IMR-90 (cell line): ENCODE data around the gene CARNS1. TPM values are rescaled to one million over a fixed set of nuclear protein-coding genes. Genes with fewer than 3 reads are reported as not detected.

Experiments used
- ATAC-seq: fragments of 200-7000 bp; cut with Tn5 transposase; 2 replicates; pipeline ENCODE4 v1.9.1; 2020; ENCODE audit warnings: low read depth, mild to moderate bottlenecking, moderate library complexity
- BruUV-seq: library from RNA; stranded (reverse); fragments of 400-500 nt; replicated peaks from 2 replicates; lab custom pipeline; 2021; lab: Mats Ljungman, UMichigan
- CTCF ChIA-PET: fragments of 300-600 bp; formaldehyde crosslinking; extraction: SDS; loops from one replicate; lab custom pipeline; 2021; ENCODE audit warnings: antibody characterized with exemption; lab: Yijun Ruan, JAX
- POLR2A ChIA-PET: fragments of 300-600 bp; sonication (Branson Sonifier 250); formaldehyde crosslinking; loops from one replicate; lab custom pipeline; 2022; ENCODE audit warnings: antibody characterized with exemption; ENCODE audit not compliant: unreplicated experiment; lab: Charles Lee
- DNase-seq: peaks from one replicate; pipeline ENCODE4 v3.0.0; 2013
- H2AFZ ChIP-seq: replicated peaks from 2 replicates; pipeline ENCODE3; 2013; ENCODE audit warnings: low read length, mild to moderate bottlenecking; ENCODE audit not compliant: poor library complexity
- H2AK5ac ChIP-seq: 2 replicates; pipeline ENCODE4 v1.6.1; 2013; ENCODE audit warnings: low read depth, low read length, inconsistent platforms
- H2AK9ac ChIP-seq: replicated peaks from 2 replicates; pipeline ENCODE3; 2013; ENCODE audit warnings: mild to moderate bottlenecking, low read depth, low read length, moderate library complexity; ENCODE audit not compliant: poor library complexity
- H2BK120ac ChIP-seq: 2 replicates; pipeline ENCODE4 v1.6.1; 2013; ENCODE audit warnings: low read depth, low read length, inconsistent platforms
- H2BK15ac ChIP-seq: 3 replicates; pipeline ENCODE4 v1.6.1; 2013; ENCODE audit warnings: low read depth, low read length, inconsistent platforms
- H2BK20ac ChIP-seq: 2 replicates; pipeline ENCODE4 v1.6.1; 2013; ENCODE audit warnings: low read depth, mild to moderate bottlenecking, inconsistent platforms, low read length, moderate library complexity
- H2BK5ac ChIP-seq: 2 replicates; pipeline ENCODE4 v1.6.1; 2013; ENCODE audit warnings: mild to moderate bottlenecking, low read depth, low read length, inconsistent platforms; ENCODE audit not compliant: poor library complexity, severe bottlenecking
- H3K14ac ChIP-seq: replicated peaks from 2 replicates; pipeline ENCODE4 v1.6.1; 2013; ENCODE audit warnings: low read depth, low read length, inconsistent platforms
- H3K18ac ChIP-seq: 2 replicates; pipeline ENCODE4 v1.6.1; 2013; ENCODE audit warnings: low read depth, low read length, control low read depth
- H3K23ac ChIP-seq: 2 replicates; pipeline ENCODE4 v1.6.1; 2013; ENCODE audit warnings: low read depth, low read length, inconsistent platforms
- H3K27ac ChIP-seq: 2 replicates; pipeline ENCODE4 v1.5.1; 2013; ENCODE audit warnings: mild to moderate bottlenecking, control low read depth, low read length; ENCODE audit not compliant: insufficient read depth
- H3K27me3 ChIP-seq: 2 replicates; pipeline ENCODE4 v1.6.1; 2013; ENCODE audit warnings: low read length; ENCODE audit not compliant: control insufficient read depth, insufficient read depth
- H3K36me3 ChIP-seq: 2 replicates; pipeline ENCODE4 v1.6.1; 2013; ENCODE audit warnings: low read length, mixed read lengths; ENCODE audit not compliant: control insufficient read depth, insufficient read depth
- H3K4ac ChIP-seq: 2 replicates; pipeline ENCODE4 v1.6.1; 2013; ENCODE audit warnings: low read depth, low read length, inconsistent platforms
- H3K4me1 ChIP-seq: 2 replicates; pipeline ENCODE4 v1.6.1; 2013; ENCODE audit warnings: low read length, mixed read lengths; ENCODE audit not compliant: control insufficient read depth, insufficient read depth
- H3K4me2 ChIP-seq: 2 replicates; pipeline ENCODE4 v1.6.1; 2013; ENCODE audit warnings: low read depth, mild to moderate bottlenecking, control low read depth, low read length, moderate library complexity
- H3K4me3 ChIP-seq: 2 replicates; pipeline ENCODE4 v1.5.1; 2013; ENCODE audit warnings: low read depth, mild to moderate bottlenecking, control low read depth, low read length, moderate library complexity; ENCODE audit not compliant: insufficient read depth
- H3K56ac ChIP-seq: 2 replicates; pipeline ENCODE4 v1.6.1; 2013; ENCODE audit warnings: low read length, inconsistent platforms; ENCODE audit not compliant: insufficient read depth; ENCODE audit errors: extremely low read depth
- H3K79me1 ChIP-seq, 2 experiments: 2 replicates each; pipeline ENCODE4 v1.6.1; 2013; ENCODE audit warnings: low read length in 2 of 2, inconsistent platforms in 1 of 2, low read depth in 1 of 2
- H3K9ac ChIP-seq: 2 replicates; pipeline ENCODE4 v1.6.1; 2013; ENCODE audit warnings: low read depth, low read length, control low read depth
- H3K9me1 ChIP-seq: 2 replicates; pipeline ENCODE4 v1.6.1; 2013; ENCODE audit warnings: low read length, inconsistent platforms; ENCODE audit not compliant: insufficient read depth
- H3K9me3 ChIP-seq: 2 replicates; pipeline ENCODE4 v1.6.1; 2013; ENCODE audit warnings: low read length; ENCODE audit not compliant: control insufficient read depth, insufficient read depth
- H4K20me1 ChIP-seq: 2 replicates; pipeline ENCODE4 v1.6.1; 2013; ENCODE audit warnings: low read length, inconsistent platforms; ENCODE audit not compliant: insufficient read depth
- H4K5ac ChIP-seq: 2 replicates; pipeline ENCODE4 v1.6.1; 2013; ENCODE audit warnings: mild to moderate bottlenecking, low read depth, low read length, control low read depth
- H4K8ac ChIP-seq, 2 experiments: 2 replicates each; pipeline ENCODE4 v1.6.1; 2013; ENCODE audit warnings: low read depth in 2 of 2, low read length in 2 of 2, control low read depth in 1 of 2, inconsistent platforms in 1 of 2
- H4K91ac ChIP-seq: 2 replicates; pipeline ENCODE4 v1.6.1; 2013; ENCODE audit warnings: low read depth, low read length, inconsistent platforms; ENCODE audit not compliant: insufficient read depth
- BHLHE40 ChIP-seq: fragments of 150-350 bp; IDR thresholded peaks from 2 replicates; pipeline ENCODE4 v1.6.1; 2016; ENCODE audit warnings: mild to moderate bottlenecking, low read depth, low read length
- CHD1 ChIP-seq: IDR thresholded peaks from 2 replicates; pipeline ENCODE4 v1.6.1; 2012; ENCODE audit warnings: low read depth, low read length, improper control_type of control experiment
- MAFK ChIP-seq: IDR thresholded peaks from 2 replicates; pipeline ENCODE4 v1.6.1; 2012; ENCODE audit warnings: low read depth, low read length, improper control_type of control experiment
- MAZ ChIP-seq: IDR thresholded peaks from 2 replicates; pipeline ENCODE4 v1.6.1; 2012; ENCODE audit warnings: low read depth, mild to moderate bottlenecking, low read length, improper control_type of control experiment, moderate library complexity, borderline replicate concordance
- MXI1 ChIP-seq: IDR thresholded peaks from 2 replicates; pipeline ENCODE4 v1.6.1; 2012; ENCODE audit warnings: low read depth, mild to moderate bottlenecking, low read length, moderate library complexity, borderline replicate concordance
- NFE2L2 ChIP-seq: fragments of 150-350 bp; IDR thresholded peaks from 2 replicates; pipeline ENCODE4 v1.6.1; 2016; ENCODE audit warnings: low read depth, mild to moderate bottlenecking, low read length
- POLR2A ChIP-seq: IDR thresholded peaks from 2 replicates; pipeline ENCODE4 v1.6.1; 2012; ENCODE audit warnings: mild to moderate bottlenecking, low read depth, low read length
- RAD21 ChIP-seq: IDR thresholded peaks from 2 replicates; pipeline ENCODE4 v1.6.1; 2012; ENCODE audit warnings: low read length, improper control_type of control experiment
- RCOR1 ChIP-seq: IDR thresholded peaks from 2 replicates; pipeline ENCODE4 v1.6.1; 2012; ENCODE audit warnings: mild to moderate bottlenecking, low read length, improper control_type of control experiment; ENCODE audit not compliant: insufficient replicate concordance
- RFX5 ChIP-seq: IDR thresholded peaks from 2 replicates; pipeline ENCODE4 v1.8.0; 2012; ENCODE audit warnings: low read depth, mild to moderate bottlenecking, low read length, moderate library complexity
- WGBS, 2 experiments: methylation state at CpG; one replicate each; pipeline versions ENCODE4 v1.1.5 to v1.1.7; 2013; ENCODE audit warnings: missing lambda C conversion rate in 2 of 2; ENCODE audit not compliant: insufficient read length in 1 of 2; ENCODE audit errors: extremely low coverage in 2 of 2; 5-methylcytosine and 5-hydroxymethylcytosine counted together
- dilution Hi-C: fragments of 300-500 bp; cut with HindIII; formaldehyde crosslinking; loops from one replicate; pipeline ENCODE4 v1.14.3; 2018; ENCODE audit warnings: low sequenced_read_pairs; ENCODE audit not compliant: unreplicated experiment
- in situ Hi-C: fragments of 300-500 bp; cut with MboI; formaldehyde crosslinking; loops from 3 replicates; pipeline ENCODE4 v1.14.3; 2019; ENCODE audit warnings: low sequenced_read_pairs, inconsistent platforms, mixed read lengths
- intact Hi-C: fragments of 100-400 bp; cut with micrococcal nuclease; formaldehyde crosslinking; loops from 2 replicates; pipeline ENCODE4 v1.10.0; 2022
- polyA plus RNA-seq, 3 experiments: library from polyadenylated mRNA; depleted of rRNA; stranded (reverse); fragments of >200 nt; gene quantifications; 2 replicates each; pipeline ENCODE4 v1.2.3, GENCODE V29; 2012; ENCODE audit warnings: low replicate concordance in 1 of 3
- total RNA-seq: library from RNA; depleted of rRNA; stranded (reverse); fragments of >200 nt; gene quantifications from 2 replicates; pipeline ENCODE4 v1.2.3, GENCODE V29; 2012
- TF ChIP-seq, protein P1 (sequence below): fragments of 150-350 bp; IDR thresholded peaks from 2 replicates; pipeline ENCODE4 v1.6.1; 2016; ENCODE audit warnings: low read depth, mild to moderate bottlenecking, low read length, moderate library complexity, borderline replicate concordance

The CARNS1 gene
- total and polyA plus RNA-seq, 2 of the 4 experiments (the other 2 are of a cell fraction): under 0.01 to 0.32 TPM

DNA sequence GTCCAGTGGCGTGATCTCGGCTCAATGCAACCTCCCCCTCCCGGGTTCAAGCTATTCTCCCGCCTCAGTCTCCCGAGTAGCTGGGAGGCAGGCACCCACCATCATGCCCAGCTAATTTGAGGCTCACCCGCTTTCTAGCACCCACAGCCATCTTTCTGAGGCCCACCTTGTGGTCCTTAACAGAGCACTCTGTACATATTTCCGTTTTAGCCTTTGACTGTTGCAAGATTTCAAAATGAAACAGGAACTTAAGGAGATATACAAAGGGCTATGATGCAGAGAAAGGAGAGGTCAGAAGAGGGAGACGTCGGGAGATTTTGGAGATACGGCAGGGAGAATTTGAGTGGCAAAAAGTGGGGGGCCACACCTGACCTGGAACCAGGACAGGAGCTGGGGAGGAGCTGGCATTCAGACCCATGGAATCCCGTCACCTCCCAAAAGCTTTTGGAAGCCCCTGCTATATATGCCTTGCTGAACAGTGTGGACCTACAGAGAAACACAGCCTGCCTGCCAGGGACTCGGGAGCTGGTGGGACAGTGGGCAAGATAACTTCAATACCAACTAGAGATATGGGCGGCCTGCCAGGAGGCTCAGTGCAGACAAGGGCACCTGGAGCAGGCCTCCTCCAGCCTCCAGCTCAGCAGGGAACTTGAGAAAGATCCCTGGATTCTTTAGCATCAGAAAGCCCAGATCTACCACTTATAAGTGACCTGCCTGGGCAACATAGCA, 34.1 kb upstream of the CARNS1 start (continued):
- TF ChIP-seq BHLHE40 (no peak), RFX5 (no peak)

DNA sequence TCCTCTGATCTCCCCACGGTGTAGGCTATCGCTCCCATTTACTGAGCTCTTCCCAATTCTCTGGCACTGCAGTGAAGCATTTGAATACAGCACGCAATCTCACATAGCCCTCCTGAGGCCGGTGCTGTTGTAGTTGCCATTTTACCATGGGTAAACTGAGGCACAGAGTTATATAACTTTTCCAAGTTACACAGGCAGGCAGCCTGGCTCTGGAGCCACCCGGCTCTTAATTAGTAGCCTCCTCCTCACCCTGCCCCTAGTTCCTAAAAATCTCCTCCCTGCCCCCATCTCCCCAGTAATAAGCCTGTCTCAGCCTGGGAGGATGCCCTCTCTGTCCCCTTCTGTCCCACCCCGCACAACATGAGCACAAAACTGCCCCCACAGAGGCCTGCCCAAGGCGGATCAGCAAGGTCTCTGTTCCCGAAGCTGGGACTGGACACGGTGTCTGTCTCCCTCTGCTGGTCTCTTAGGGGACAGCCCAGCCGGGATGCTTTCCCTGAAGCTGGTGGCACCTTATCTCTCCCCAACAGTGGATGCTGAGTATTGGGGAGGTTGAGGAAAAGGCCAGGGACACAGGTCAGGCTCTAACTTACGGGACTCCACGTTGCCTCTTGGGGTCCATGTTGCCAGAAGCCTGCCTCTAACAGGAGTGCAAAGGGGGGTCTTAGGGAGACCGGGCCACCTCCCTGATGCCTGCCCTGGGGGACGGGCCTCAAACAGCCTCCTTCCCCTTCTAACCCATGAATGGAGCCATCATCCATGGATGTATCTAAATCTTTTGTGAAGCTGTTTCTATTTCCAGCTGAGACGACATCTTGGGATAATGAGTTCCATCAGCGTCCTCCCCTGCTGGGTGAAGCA, 33.0 kb upstream of the CARNS1 start:
- H2BK5ac ChIP-seq: no peak overlapping the region
- no peak overlapping the region for H3K4me2 ChIP-seq
- no peak overlapping the region for H3K56ac ChIP-seq
- peaks cover 8% of the 10 kb centered on the region for H3K9me1 ChIP-seq
- 0 out of 4 replicates have a peak, but pooled peaks cover 0 to 4% of the 10 kb centered on the region in 2 experiments for H3K79me1 ChIP-seq
- H3K9me3 ChIP-seq: no peaks in the 10 kb centered on the region
- H3K14ac ChIP-seq: no peak overlapping the region
- H4K91ac ChIP-seq: peak overlapping the region; percentile 60
- in situ Hi-C loops: loop anchor here (5.0 kb wide), 1 partner anchor 120 kb away; no protein-coding TSS in a partner anchor
- peak overlapping the region; percentile 81; the same call in 1 of the 2 replicates for H2AK5ac ChIP-seq
- no peak overlapping the region; the same call in 1 of the 2 replicates for H2BK120ac ChIP-seq
- POLR2A ChIA-PET: interaction anchor here (0.6 kb wide), 1 partner anchor 31 kb away, joined by 4 read pairs; no protein-coding TSS in a partner anchor
- H3K4ac ChIP-seq: peak overlapping the region; percentile 66; the same call in 1 of the 2 replicates
- no peak overlapping the region for H3K4me3 ChIP-seq
- no peak overlapping the region for H3K27ac ChIP-seq
- CTCF ChIA-PET: interaction anchor here (0.5 to 7.8 kb wide), 14 partner anchors 9 to 203 kb away, joined by 3 to 128 read pairs (median 6); partner anchors contain the start of genes CLCF1, POLD4, RAD9A and SSH3
- peaks cover 20% of the 10 kb centered on the region for H3K4me1 ChIP-seq
- no TSS peak for BruUV-seq
- no peak overlapping the region for H3K9ac ChIP-seq
- no peak overlapping the region for H3K18ac ChIP-seq
- dilution Hi-C loops: no loop called here
- H2AFZ ChIP-seq: peak overlapping the region; percentile 89
- H2AK9ac ChIP-seq: peak overlapping the region; percentile 53
- intact Hi-C loops: loop anchor here (1.0 to 2.0 kb wide), 4 partner anchors 25 to 120 kb away; no protein-coding TSS in a partner anchor
- H4K8ac ChIP-seq: peak overlapping the region in 1 of 2 experiments; percentile 61; a peak in 1 of 4 replicates
- peak; percentile 69 for DNase-seq
- no peak overlapping the region for H2BK15ac ChIP-seq
- H4K20me1 ChIP-seq: no peaks in the 10 kb centered on the region
- H3K23ac ChIP-seq: no peak overlapping the region
- 0% methylated on average over 1 of the region's 16 CpGs; no CpG with 5 or more reads in 1 of the 2 experiments for WGBS, 2 experiments
- ATAC-seq: peak; percentile 88
- no peak overlapping the region for H4K5ac ChIP-seq
- no peaks in the 10 kb centered on the region; the same call in 1 of the 2 replicates for H3K27me3 ChIP-seq
- no peaks in the 10 kb centered on the region for H3K36me3 ChIP-seq
- peak overlapping the region; percentile 63; the same call in 1 of the 2 replicates for H2BK20ac ChIP-seq
- TF ChIP-seq, protein P1, sequence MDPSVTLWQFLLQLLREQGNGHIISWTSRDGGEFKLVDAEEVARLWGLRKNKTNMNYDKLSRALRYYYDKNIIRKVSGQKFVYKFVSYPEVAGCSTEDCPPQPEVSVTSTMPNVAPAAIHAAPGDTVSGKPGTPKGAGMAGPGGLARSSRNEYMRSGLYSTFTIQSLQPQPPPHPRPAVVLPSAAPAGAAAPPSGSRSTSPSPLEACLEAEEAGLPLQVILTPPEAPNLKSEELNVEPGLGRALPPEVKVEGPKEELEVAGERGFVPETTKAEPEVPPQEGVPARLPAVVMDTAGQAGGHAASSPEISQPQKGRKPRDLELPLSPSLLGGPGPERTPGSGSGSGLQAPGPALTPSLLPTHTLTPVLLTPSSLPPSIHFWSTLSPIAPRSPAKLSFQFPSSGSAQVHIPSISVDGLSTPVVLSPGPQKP: no peak
- no peak for TF ChIP-seq RCOR1
- TF ChIP-seq RAD21: peak; percentile 99
- 0 out of 2 replicates have a peak, but pooled peaks have one; percentile 48 for TF ChIP-seq POLR2A
- TF ChIP-seq MAZ: peak; percentile 82
- TF ChIP-seq NFE2L2: no peak
- no peak for TF ChIP-seq CHD1
- no peak for TF ChIP-seq MXI1
- TF ChIP-seq MAFK: no peak
- TF ChIP-seq RFX5: no peak
- TF ChIP-seq BHLHE40: no peak
